GM19452 (cell line): Measurements from ENCODE around the gene INPP4A.

Experiments
- ATAC-seq: cut with Tn5 transposase; IDR thresholded peaks from one replicate; pipeline ENCODE4 v1.9.1; 2021; ENCODE audit not compliant: unreplicated experiment

Gene INPP4A

GRCh38 chr2:98608962-98609604 is 164.4 kb downstream of the INPP4A start:
- ATAC-seq: peak; percentile 4

- ATAC-seq: no peak
Measured at GRCh38 chr2:98614024-98614739, 169.5 kb downstream of the INPP4A start.

- no peak for ATAC-seq
Measured at GRCh38 chr2:98615481-98615880, 170.8 kb downstream of the INPP4A start.

GRCh38 chr2:98617149-98617548 is 172.5 kb downstream of the INPP4A start:
- ATAC-seq: no peak

- ATAC-seq: no peak
Measured at GRCh38 chr2:98623657-98624056, 179.0 kb downstream of the INPP4A start.

- no peak for ATAC-seq
Measured at GRCh38 chr2:98632351-98632750, 187.7 kb downstream of the INPP4A start.

- no peak for ATAC-seq
Measured at GRCh38 chr2:98634406-98635092, 189.9 kb downstream of the INPP4A start.

GRCh38 chr2:98637401-98638147 is 192.9 kb downstream of the INPP4A start:
- ATAC-seq: peak; percentile 92

- ATAC-seq: no peak
Measured at GRCh38 chr2:98643496-98644100, 198.9 kb downstream of the INPP4A start.
